Heart right ventricle (tissue), 16 donors: ENCODE results near the gene SERTAD2. TPM values are rescaled to one million over a fixed set of nuclear protein-coding genes. Genes with fewer than 3 reads are reported as not detected.
A peak's percentile ranks its signal among the peaks of the same experiment; 100 is the strongest.

Experiments used
- ATAC-seq, 8 donors: fragments of 200-7000 bp; cut with Tn5 transposase; one replicate each; pipeline ENCODE4 v1.9.1; 2020; ENCODE audit warnings: mild to moderate bottlenecking in 8 of 8, moderate library complexity in 8 of 8, moderate number of reproducible peaks in 1 of 8
- DNase-seq, 2 donors: peaks; one replicate each; pipeline ENCODE4 v3.0.0-alpha.2; 2020
- H3K27ac ChIP-seq, 10 donors: fragments of 200-600 bp; sonication (generic) in 2 of 10; one replicate each; pipeline versions ENCODE4 v1.5.0 to v1.8.0; 2020 to 2022; ENCODE audit warnings: mild to moderate bottlenecking in 3 of 10
- H3K27me3 ChIP-seq, 7 donors: fragments of 200-600 bp; one replicate each; pipeline ENCODE4 v1.8.0; 2021 to 2022; ENCODE audit warnings: mild to moderate bottlenecking in 2 of 7
- H3K36me3 ChIP-seq, 9 donors: fragments of 200-600 bp; sonication (generic) in 1 of 9; one replicate each; pipeline versions ENCODE4 v1.5.0 to v1.8.0; 2020 to 2022; ENCODE audit warnings: mild to moderate bottlenecking in 2 of 9
- H3K4me1 ChIP-seq, 9 donors: fragments of 200-600 bp; sonication (generic) in 1 of 9; one replicate each; pipeline versions ENCODE4 v1.5.0 to v1.8.0; 2020 to 2022; ENCODE audit warnings: mild to moderate bottlenecking in 4 of 9
- H3K4me3 ChIP-seq, 10 donors: fragments of 200-600 bp; sonication (generic) in 2 of 10; one replicate each; pipeline versions ENCODE4 v1.5.0 to v1.8.0; 2020 to 2022; ENCODE audit warnings: mild to moderate bottlenecking in 7 of 10, moderate library complexity in 2 of 10
- H3K9me3 ChIP-seq, 11 donors: fragments of 200-600 bp in 10 of 11; sonication (generic) in 2 of 11; one replicate each; pipeline versions ENCODE4 v1.5.0 to v1.8.0; 2013 to 2022; ENCODE audit warnings: mild to moderate bottlenecking in 2 of 11, control low read depth in 1 of 11, moderate library complexity in 1 of 11
- WGBS, 2 donors: extraction: QIAGEN DNeasy Blood & Tissue Kit; methylation state at CpG; one replicate each; pipeline ENCODE4 v1.1.7; 2013; ENCODE audit warnings: inconsistent platforms in 1 of 2; 5-methylcytosine and 5-hydroxymethylcytosine counted together
- intact Hi-C, 10 donors: fragments of 100-400 bp; cut with DNase I; formaldehyde crosslinking; loops; one replicate each; pipeline versions ENCODE4 v1.11.1 to v1.14.2; 2022
- polyA plus RNA-seq, 2 donors: library from polyadenylated mRNA; stranded (reverse); fragments of 200-250 nt; gene quantifications; one replicate each; pipeline ENCODE4 v1.2.3, GENCODE V29; 2013
- total RNA-seq, 10 donors: library from RNA; stranded (reverse); fragmentation: NEBNext Ultra II Directional in 3 of 10; extraction: Animal tissue kit (Norgen Biotek cat#: 25700) in 3 of 10; gene quantifications; one replicate each; pipeline versions ENCODE4 v1.2.1 to v1.2.4, GENCODE V29; 2021 to 2023
- TF ChIP-seq, protein P1 (sequence below), 9 donors: fragments of 200-600 bp; sonication (generic) in 2 of 9; IDR thresholded peaks; one replicate each; pipeline versions ENCODE4 v1.5.0 to v1.8.0; 2021 to 2022; ENCODE audit warnings: antibody characterized with exemption in 9 of 9, mild to moderate bottlenecking in 5 of 9, moderate library complexity in 1 of 9
- donor health status: Arrhythmogenic right ventricular cardiomyopathy.
- donor health status: ischemic (EF 13 %, LVEDD 7.1; RV severe dilation, severe dysfunction).
- donor health status: healthy with polysubstance abuse.
- donor health status: DM: no; HTN: yes; CAD: no.
- donor health status: DM: no; HTN: no; CAD: no.
- donor health status: ischemic (EF 25% LVEDD 6.9; RV normal size, moderate dysfunction).
- donor health status: ischemic (EF 25% LVEDD 5.7; RV mildly dilated, moderate dysfunction).
- donor health status: healthy.
- donor health status: DM: yes; HTN: yes; CAD: no.
- donor health status: Ischemic cardiomyopathy.
- donor health status: ischemic (EF 35%, LVEDD 5.7; RV mildly dilated, moderate dysfunction).
- donor health status: nonischemic (EF 11% LVEDD 7.7; RV severe dilation, severe dysfunction).
- donor health status: DM: yes; HTN: yes; CAD: no.
- donor health status: PGD.
- donor health status: ischemic (EF 29% LVEDD 5.4; RV normal size, mild dysfunction).
- donor health status: nonischemic (EF 23%, LVEDD 6.1; RV moderate dilation, normal function).

Gene SERTAD2
- total and polyA plus RNA-seq, 12 donors, result 5.6 to 20.9 (median 16.0) TPM

DNA sequence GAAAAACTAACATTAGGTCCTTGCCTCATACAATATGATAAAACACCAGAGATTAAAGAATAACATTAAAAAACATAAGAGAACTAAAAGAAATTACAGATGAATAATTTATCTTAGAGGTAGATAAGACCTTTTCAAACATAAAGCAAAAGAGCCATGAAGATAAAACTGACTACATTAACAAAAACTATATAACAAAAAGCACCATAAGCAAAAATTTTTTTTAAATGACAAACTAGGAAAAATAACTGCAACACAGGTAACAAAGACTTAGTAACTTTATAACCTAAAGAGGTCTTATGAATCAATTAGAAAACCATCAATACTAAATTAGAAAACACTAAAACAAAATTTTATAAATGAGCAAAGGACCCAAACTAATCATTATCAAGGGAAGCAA, 16.3 kb upstream of the SERTAD2 start:
- Histone ChIP-seq H3K9me3 (no peaks in the 10 kb centered on the region), H3K36me3 (no peaks in the 10 kb centered on the region), H3K4me3 (no peak overlapping the region), H3K4me1 (peaks cover 0 to 29% (median 15%) of the 10 kb centered on the region in 9 donors), H3K27ac (no peak overlapping the region), H3K27me3 (no peaks in the 10 kb centered on the region)
- TF ChIP-seq, protein P1, sequence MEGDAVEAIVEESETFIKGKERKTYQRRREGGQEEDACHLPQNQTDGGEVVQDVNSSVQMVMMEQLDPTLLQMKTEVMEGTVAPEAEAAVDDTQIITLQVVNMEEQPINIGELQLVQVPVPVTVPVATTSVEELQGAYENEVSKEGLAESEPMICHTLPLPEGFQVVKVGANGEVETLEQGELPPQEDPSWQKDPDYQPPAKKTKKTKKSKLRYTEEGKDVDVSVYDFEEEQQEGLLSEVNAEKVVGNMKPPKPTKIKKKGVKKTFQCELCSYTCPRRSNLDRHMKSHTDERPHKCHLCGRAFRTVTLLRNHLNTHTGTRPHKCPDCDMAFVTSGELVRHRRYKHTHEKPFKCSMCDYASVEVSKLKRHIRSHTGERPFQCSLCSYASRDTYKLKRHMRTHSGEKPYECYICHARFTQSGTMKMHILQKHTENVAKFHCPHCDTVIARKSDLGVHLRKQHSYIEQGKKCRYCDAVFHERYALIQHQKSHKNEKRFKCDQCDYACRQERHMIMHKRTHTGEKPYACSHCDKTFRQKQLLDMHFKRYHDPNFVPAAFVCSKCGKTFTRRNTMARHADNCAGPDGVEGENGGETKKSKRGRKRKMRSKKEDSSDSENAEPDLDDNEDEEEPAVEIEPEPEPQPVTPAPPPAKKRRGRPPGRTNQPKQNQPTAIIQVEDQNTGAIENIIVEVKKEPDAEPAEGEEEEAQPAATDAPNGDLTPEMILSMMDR (IDR thresholded peaks at IDR 0.05), result no peak
- ATAC-seq, result no peak
- intact Hi-C loops, result loop anchor here in 2 of 10 donors (10.0 kb wide), 1 partner anchor 55 kb away; no protein-coding TSS in a partner anchor
- no peak for DNase-seq

- H3K27me3 ChIP-seq, result no peaks in the 10 kb centered on the region
- WGBS, 2 donors, result 80 to 90% methylated on average over 2 of the region's 2 CpGs
- TF ChIP-seq, protein P1 (IDR thresholded peaks at IDR 0.05), result no peak
- no peak for ATAC-seq
- no peaks in the 10 kb centered on the region for H3K36me3 ChIP-seq
- no peaks in the 10 kb centered on the region for H3K9me3 ChIP-seq
- no peak overlapping the region for H3K4me3 ChIP-seq
- peaks cover 0 to 29% (median 15%) of the 10 kb centered on the region in 9 donors for H3K4me1 ChIP-seq
- intact Hi-C loops, result loop anchor here in 1 of 10 donors (10.0 kb wide), 1 partner anchor 76 kb away; no protein-coding TSS in a partner anchor
- DNase-seq, result no peak
- H3K27ac ChIP-seq, result no peak overlapping the region
These were observed 15.6 kb upstream of the SERTAD2 start for GRCh38 chr2:64669288-64669687.

DNA sequence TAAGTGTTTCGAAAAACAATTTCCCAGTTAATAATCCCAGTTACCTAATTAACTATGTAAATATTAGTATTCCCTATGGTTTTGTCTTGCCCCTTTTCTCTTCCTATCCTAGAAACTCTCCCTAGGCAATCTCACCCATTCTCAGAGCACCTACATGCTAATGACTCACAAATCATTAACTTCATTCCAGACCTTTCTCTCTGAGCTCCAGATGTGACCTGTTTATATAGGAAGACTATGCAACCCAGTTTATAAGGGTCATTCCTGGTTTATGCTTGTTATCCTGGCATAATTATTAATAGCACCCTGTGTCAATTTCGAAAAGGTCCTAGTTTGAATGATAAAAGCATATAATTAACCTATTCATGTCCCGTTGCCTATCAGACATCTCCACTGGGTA, 14.8 kb upstream of the SERTAD2 start:
- H3K27me3 ChIP-seq, result no peaks in the 10 kb centered on the region
- no peak for ATAC-seq
- no peak for DNase-seq
- no peak overlapping the region for H3K4me3 ChIP-seq
- no peak overlapping the region for H3K27ac ChIP-seq
- no peaks in the 10 kb centered on the region for H3K9me3 ChIP-seq
- intact Hi-C loops, result loop anchor here in 1 of 10 donors (10.0 kb wide), 1 partner anchor 76 kb away; no protein-coding TSS in a partner anchor
- TF ChIP-seq, protein P1 (IDR thresholded peaks at IDR 0.05), result no peak
- 91 to 97% methylated on average over 3 of the region's 3 CpGs for WGBS, 2 donors
- H3K36me3 ChIP-seq, result no peaks in the 10 kb centered on the region
- peaks cover 0 to 29% (median 15%) of the 10 kb centered on the region in 9 donors for H3K4me1 ChIP-seq

- ATAC-seq (no peak), DNase-seq (no peak)
- H3K4me1 ChIP-seq, result peaks cover 0 to 29% (median 15%) of the 10 kb centered on the region in 9 donors
- TF ChIP-seq, protein P1 (IDR thresholded peaks at IDR 0.05), result no peak
- H3K27ac ChIP-seq, result peak overlapping the region in 4 of 10 donors; percentile 35 to 68 (median 48)
- H3K27me3 ChIP-seq, result no peaks in the 10 kb centered on the region
- H3K36me3 ChIP-seq, result no peaks in the 10 kb centered on the region
- intact Hi-C loops, result loop anchor here in 1 of 10 donors (10.0 kb wide), 1 partner anchor 77 kb away; no protein-coding TSS in a partner anchor
- no peak overlapping the region for H3K4me3 ChIP-seq
- 94 to 97% methylated on average over 1 of the region's 1 CpG for WGBS, 2 donors
- no peaks in the 10 kb centered on the region for H3K9me3 ChIP-seq
These were observed 13.8 kb upstream of the SERTAD2 start for GRCh38 chr2:64667535-64667934.
